HepG2 (cell line): Measurements from ENCODE around the gene SURF1. TPM values are rescaled to one million over a fixed set of nuclear protein-coding genes. Genes with fewer than 3 reads are reported as not detected.

Experiments
- ATF3 ChIP-seq: sonication (generic); formaldehyde crosslinking; IDR thresholded peaks from 2 replicates; pipeline ENCODE4 v1.4.0; 2020; ENCODE audit warnings: missing genetic modification reagents
- CSRNP1 ChIP-seq: sonication (generic); formaldehyde crosslinking; IDR thresholded peaks from 2 replicates; pipeline ENCODE4 v1.8.1; 2023; ENCODE audit warnings: mild to moderate bottlenecking, missing genetic modification reagents
- E2F2 ChIP-seq: sonication (generic); formaldehyde crosslinking; IDR thresholded peaks from 2 replicates; pipeline ENCODE4 v1.4.0; 2020; ENCODE audit warnings: missing genetic modification reagents, borderline replicate concordance
- KLF11 ChIP-seq: IDR thresholded peaks from 2 replicates; pipeline ENCODE4 v1.6.1; 2016; ENCODE audit warnings: missing compliant biosample characterization
- MAFF ChIP-seq: IDR thresholded peaks from 2 replicates; pipeline ENCODE4 v1.6.1; 2011; ENCODE audit warnings: low read depth, low read length, improper control_type of control experiment
- MED1 ChIP-seq: sonication (generic); formaldehyde crosslinking; IDR thresholded peaks from 2 replicates; pipeline ENCODE4 v1.4.0; 2020; ENCODE audit warnings: missing genetic modification reagents
- NRL ChIP-seq: sonication (generic); formaldehyde crosslinking; IDR thresholded peaks from 2 replicates; pipeline ENCODE4 v1.5.0; 2020; ENCODE audit warnings: missing genetic modification reagents, mild to moderate bottlenecking, moderate library complexity, borderline replicate concordance
- PBX3 ChIP-seq: sonication (generic); formaldehyde crosslinking; IDR thresholded peaks from 2 replicates; pipeline ENCODE4 v1.8.1; 2023; ENCODE audit warnings: missing genetic modification reagents, inconsistent platforms, borderline replicate concordance
- RFX1 ChIP-seq: fragments of 450-650 bp; IDR thresholded peaks from 2 replicates; pipeline ENCODE4 v1.6.1; 2017
- RFX3 ChIP-seq: IDR thresholded peaks from 2 replicates; pipeline ENCODE4 v1.6.1; 2016; ENCODE audit warnings: missing biosample characterization, missing genetic modification reagents
- RORA ChIP-seq: sonication (generic); formaldehyde crosslinking; IDR thresholded peaks from 2 replicates; pipeline ENCODE4 v1.5.0; 2020; ENCODE audit warnings: mild to moderate bottlenecking, missing genetic modification reagents, moderate library complexity
- TEAD3 ChIP-seq: optimal IDR thresholded peaks from 2 replicates; pipeline ENCODE3; 2016; ENCODE audit warnings: borderline replicate concordance
- ZBTB39 ChIP-seq: sonication (generic); formaldehyde crosslinking; IDR thresholded peaks from 2 replicates; pipeline ENCODE4 v1.5.0; 2020; ENCODE audit warnings: missing genetic modification reagents
- ZMAT5 ChIP-seq: sonication (generic); formaldehyde crosslinking; IDR thresholded peaks from 2 replicates; pipeline ENCODE4 v1.5.0; 2020; ENCODE audit warnings: mild to moderate bottlenecking, low read depth, missing genetic modification reagents, borderline replicate concordance
- ZMYM4 ChIP-seq: sonication (generic); formaldehyde crosslinking; IDR thresholded peaks from 2 replicates; pipeline ENCODE4 v1.8.1; 2023; ENCODE audit warnings: mild to moderate bottlenecking, missing genetic modification reagents
- ZNF446 ChIP-seq: sonication (generic); formaldehyde crosslinking; IDR thresholded peaks from 2 replicates; pipeline ENCODE4 v1.5.0; 2020; ENCODE audit warnings: mild to moderate bottlenecking, missing genetic modification reagents
- ZNF451 ChIP-seq: sonication (generic); formaldehyde crosslinking; IDR thresholded peaks from 2 replicates; pipeline ENCODE4 v1.5.0; 2020; ENCODE audit warnings: mild to moderate bottlenecking, missing genetic modification reagents
- ZNF770 ChIP-seq: sonication (generic); formaldehyde crosslinking; IDR thresholded peaks from 2 replicates; pipeline ENCODE4 v1.5.0; 2020; ENCODE audit warnings: mild to moderate bottlenecking, missing genetic modification reagents
- ZNF777 ChIP-seq: sonication (generic); formaldehyde crosslinking; IDR thresholded peaks from 2 replicates; pipeline ENCODE4 v1.4.0; 2020; ENCODE audit warnings: missing genetic modification reagents
- ZNF850 ChIP-seq: sonication (generic); formaldehyde crosslinking; conservative IDR thresholded peaks from 2 replicates; pipeline ENCODE4 v1.9.0; 2021; ENCODE audit warnings: mild to moderate bottlenecking, missing genetic modification reagents
- polyA plus RNA-seq, 8 experiments: library from polyadenylated mRNA; depleted of rRNA in 3 of 8; stranded (reverse) in 7 of 8; unstranded in 1 of 8; fragments of >200 nt; fragmentation: Illumina TruSeq in 4 of 8; extraction: Trizol in 4 of 8; gene quantifications; 2 replicates each; pipeline versions ENCODE4 v1.2.1 to v1.2.3, GENCODE V29; 2011 to 2016; ENCODE audit warnings: low read depth in 4 of 8, missing spikeins in 1 of 8, mixed read lengths in 1 of 8; ENCODE audit not compliant: insufficient read depth in 1 of 8
- total RNA-seq, 5 experiments: library from RNA; depleted of rRNA; stranded (reverse); fragments of >200 nt; fragmentation: Illumina TruSeq; extraction: Trizol; gene quantifications; 2 replicates each; pipeline ENCODE4 v1.2.3, GENCODE V29; 2016; ENCODE audit warnings: low read depth in 1 of 5

The SURF1 gene
- total and polyA plus RNA-seq, 2 of the 13 experiments (the other 11 are each of a cell fraction or from before 2014, with no cell fraction given): 17.8 to 40.7 TPM

GRCh38 chr9:133335924-133336811 is 20.1 kb downstream of the SURF1 start, which contains the start of gene SURF6 (continued):
- TF ChIP-seq PBX3 (peak; percentile 78; the same call in 1 of the 2 replicates), ZNF777 (CRISPR knock-in tag) (peak; percentile 54), ZNF446 (no peak; the same call in 1 of the 2 replicates), MAFF (no peak), RFX3 (CRISPR knock-in tag) (peak; percentile 24; the same call in 1 of the 2 replicates), E2F2 (no peak; the same call in 1 of the 2 replicates), KLF11 (CRISPR knock-in tag) (0 out of 2 replicates have a peak, but pooled peaks have one; percentile 69), ATF3 (CRISPR knock-in tag) (peak; percentile 71; the same call in 1 of the 2 replicates), ZMYM4 (CRISPR knock-in tag) (peak; percentile 84), RFX1 (no peak), RORA (CRISPR knock-in tag) (no peak), ZNF451 (CRISPR knock-in tag) (peak; percentile 95), ZBTB39 (0 out of 2 replicates have a peak, but pooled peaks have one; percentile 18), CSRNP1 (CRISPR knock-in tag) (peak; percentile 93), MED1 (peak; percentile 88), NRL (CRISPR knock-in tag) (0 out of 2 replicates have a peak, but pooled peaks have one; percentile 51), TEAD3 (CRISPR knock-in tag) (peak; percentile 87), ZNF850 (CRISPR knock-in tag) (no peak), ZMAT5 (CRISPR knock-in tag) (no peak), ZNF770 (peak; percentile 51; the same call in 1 of the 2 replicates)
